ENCODE results near the gene SLC27A4.

GRCh38 chr9:128358090-128358489, 17.8 kb downstream of the SLC27A4 start:
- TF ChIP-seq POLR2A (IDR thresholded peaks at IDR 0.05) (no peak), CTCF (IDR thresholded peaks at IDR 0.05) (no peak)
